Right ventricle myocardium superior (tissue), 1 donor: ENCODE data around the gene ACBD5. TPM values are rescaled to one million over a fixed set of nuclear protein-coding genes. Genes with fewer than 3 reads are reported as not detected.
A peak's percentile ranks its signal among the peaks of the same experiment; 100 is the strongest.
"Not testable (repeated sequence)": the region's sequence is repeated elsewhere in the genome, so short reads cannot be mapped to it uniquely, and the experiment has no call there.

Experiments
- ATAC-seq: fragments of 200-7000 bp; cut with Tn5 transposase; one replicate; pipeline ENCODE4 v1.9.1; 2020; ENCODE audit warnings: mild to moderate bottlenecking; ENCODE audit not compliant: poor library complexity
- DNase-seq: peaks from one replicate; pipeline ENCODE4 v3.0.0-alpha.2; 2020
- intact Hi-C: fragments of 100-400 bp; cut with DNase I; formaldehyde crosslinking; loops from one replicate; pipeline ENCODE4 v1.11.2; 2022
- long read RNA-seq: library from polyadenylated mRNA; unstranded; transcript quantifications from one replicate; pipeline ENCODE4 v2.0.0, GENCODE V29; 2021
- total RNA-seq: library from RNA; stranded (reverse); fragmentation: NEBNext Ultra II Directional; extraction: Animal tissue kit (Norgen Biotek cat#: 25700); gene quantifications from one replicate; pipeline ENCODE4 v1.2.1, GENCODE V29; 2021
- donor health status: DM: no; HTN: yes; CAD: no; lungs with severe emphysema.

The ACBD5 gene
- total RNA-seq = 77.2 TPM
- long read RNA-seq, full-length matches to known transcripts = 196 of 270 reads
- long read RNA-seq, partial matches to known transcripts = 32 of 270 reads
- long read RNA-seq, other reads (novel, unspliced or antisense) = 42 of 270 reads

GRCh38 chr10:27240212-27241009 is at the start of gene ACBD5:
Gene ACBD5, minus strand, starts transcription at chr10:27240797. Its CDS starts 109 bp downstream, at chr10:27240688.
- DNase-seq (peak; percentile 96), ATAC-seq (peak; percentile 81)
- intact Hi-C loops = loop anchor here (10.0 kb wide), 1 partner anchor 264 kb away; the partner anchor contains the start of gene RAB18

- intact Hi-C loops = no loop called here
- ATAC-seq = peak; percentile 72
- DNase-seq = no peak
Measured at GRCh38 chr10:27285093-27285492, 44.5 kb upstream of the ACBD5 start.

GRCh38 chr10:27276581-27276980 is 36.0 kb upstream of the ACBD5 start:
- ATAC-seq (no peak), DNase-seq (no peak)
- intact Hi-C loops = no loop called here

GRCh38 chr10:27266025-27266424 is 25.4 kb upstream of the ACBD5 start:
- ATAC-seq, DNase-seq, intact Hi-C loops: not testable (repeated sequence)

GRCh38 chr10:27262788-27263187 is 22.2 kb upstream of the ACBD5 start:
- DNase-seq, ATAC-seq, intact Hi-C loops: not testable (repeated sequence)

- peak; percentile 73 for ATAC-seq
- intact Hi-C loops = no loop called here
- DNase-seq = no peak
Measured at GRCh38 chr10:27258838-27259812, 18.5 kb upstream of the ACBD5 start.

GRCh38 chr10:27258492-27258837 is 17.9 kb upstream of the ACBD5 start:
- intact Hi-C loops = no loop called here
- ATAC-seq (no peak), DNase-seq (no peak)

- DNase-seq (no peak), ATAC-seq (no peak)
- intact Hi-C loops = no loop called here
Measured at GRCh38 chr10:27256299-27257189, 15.9 kb upstream of the ACBD5 start.

- intact Hi-C loops = no loop called here
- no peak for ATAC-seq
- DNase-seq = no peak
Measured at GRCh38 chr10:27253576-27253975, 13.0 kb upstream of the ACBD5 start.

- DNase-seq = peak; percentile 86
- intact Hi-C loops = no loop called here
- ATAC-seq = peak; percentile 99
Measured at GRCh38 chr10:27252267-27253000, 11.8 kb upstream of the ACBD5 start.

GRCh38 chr10:27251554-27251953 is 11.0 kb upstream of the ACBD5 start:
- no peak for ATAC-seq
- intact Hi-C loops = no loop called here
- DNase-seq = no peak

GRCh38 chr10:27248215-27248614 is 7.6 kb upstream of the ACBD5 start:
- intact Hi-C loops = loop anchor here (10.0 kb wide), 1 partner anchor 257 kb away; the partner anchor contains the start of gene RAB18
- ATAC-seq (peak; percentile 45), DNase-seq (no peak)

- intact Hi-C loops = loop anchor here (10.0 kb wide), 1 partner anchor 257 kb away; the partner anchor contains the start of gene RAB18
- no peak for DNase-seq
Measured at GRCh38 chr10:27247441-27247840, 6.8 kb upstream of the ACBD5 start.

GRCh38 chr10:27247006-27247405 is 6.4 kb upstream of the ACBD5 start:
- ATAC-seq (no peak), DNase-seq (no peak)
- intact Hi-C loops = loop anchor here (10.0 kb wide), 1 partner anchor 258 kb away; the partner anchor contains the start of gene RAB18

More at GRCh38 chr10:27247441-27247840, 6.8 kb upstream of the ACBD5 start:
- no peak for ATAC-seq

- ATAC-seq (no peak), DNase-seq (no peak)
- intact Hi-C loops = loop anchor here (10.0 kb wide), 1 partner anchor 259 kb away; the partner anchor contains the start of gene RAB18
Measured at GRCh38 chr10:27245836-27246235, 5.2 kb upstream of the ACBD5 start.

GRCh38 chr10:27244976-27245375 is 4.4 kb upstream of the ACBD5 start:
- DNase-seq (no peak), ATAC-seq (no peak)
- intact Hi-C loops = loop anchor here (10.0 kb wide), 1 partner anchor 260 kb away; the partner anchor contains the start of gene RAB18

GRCh38 chr10:27242951-27243551 is 2.5 kb upstream of the ACBD5 start:
- DNase-seq = peak; percentile 58
- peak; percentile 54 for ATAC-seq
- intact Hi-C loops = loop anchor here (10.0 kb wide), 1 partner anchor 262 kb away; the partner anchor contains the start of gene RAB18
